Measurements from ENCODE around the gene TMC5.
"Not testable (repeated sequence)": the region's sequence is repeated elsewhere in the genome, so short reads cannot be mapped to it uniquely, and the experiment has no call there.

Gene TMC5

GRCh38 chr16:19406891-19407491 is 10.7 kb upstream of the TMC5 start:
- no peak for DNase-seq (ENCODE audit: low read depth in 2 of 3, low spot score in 1 of 3)

- no peak for DNase-seq (ENCODE audit: low read depth in 2 of 3, low spot score in 1 of 3)
These were observed 7.1 kb upstream of the TMC5 start for GRCh38 chr16:19410435-19411171.

- no peak for DNase-seq (ENCODE audit: low read depth in 2 of 3, low spot score in 1 of 3)
These were observed 6.4 kb upstream of the TMC5 start for GRCh38 chr16:19411298-19411697.

- not testable (repeated sequence) for DNase-seq (ENCODE audit: low read depth in 2 of 3, low spot score in 1 of 3)
These were observed 5.6 kb upstream of the TMC5 start for GRCh38 chr16:19412055-19412454.

GRCh38 chr16:19415461-19415860 is 2.2 kb upstream of the TMC5 start:
- no peak for DNase-seq (ENCODE audit: low read depth in 2 of 3, low spot score in 1 of 3)

GRCh38 chr16:19415918-19416317 is 1.8 kb upstream of the TMC5 start:
- DNase-seq (ENCODE audit: low read depth in 2 of 3, low spot score in 1 of 3) = no peak

GRCh38 chr16:19418200-19418599 is 517 bp downstream of the TMC5 start:
- no peak for DNase-seq (ENCODE audit: low read depth in 2 of 3, low spot score in 1 of 3)

GRCh38 chr16:19419698-19420075 is 2.0 kb downstream of the TMC5 start:
- DNase-seq (ENCODE audit: low read depth in 2 of 3, low spot score in 1 of 3) = no peak

- DNase-seq (ENCODE audit: low read depth in 2 of 3, low spot score in 1 of 3) = no peak
These were observed 6.8 kb downstream of the TMC5 start for GRCh38 chr16:19424478-19424877.

GRCh38 chr16:19430345-19430744 is 12.7 kb downstream of the TMC5 start:
- DNase-seq (ENCODE audit: low read depth in 2 of 3, low spot score in 1 of 3) = no peak

- no peak for DNase-seq (ENCODE audit: low read depth in 2 of 3, low spot score in 1 of 3)
These were observed 14.1 kb downstream of the TMC5 start for GRCh38 chr16:19431636-19432340.

- no peak for DNase-seq (ENCODE audit: low read depth in 2 of 3, low spot score in 1 of 3)
These were observed 14.7 kb downstream of the TMC5 start for GRCh38 chr16:19432429-19432828.

- no peak for DNase-seq (ENCODE audit: low read depth in 2 of 3, low spot score in 1 of 3)
These were observed 16.9 kb downstream of the TMC5 start for GRCh38 chr16:19434584-19434983.

- DNase-seq (ENCODE audit: low read depth in 2 of 3, low spot score in 1 of 3) = no peak
These were observed 18.9 kb downstream of the TMC5 start for GRCh38 chr16:19436540-19436939.

- DNase-seq (ENCODE audit: low read depth in 2 of 3, low spot score in 1 of 3) = no peak
These were observed 19.6 kb downstream of the TMC5 start for GRCh38 chr16:19437280-19437679.

GRCh38 chr16:19438739-19439138 is 21.1 kb downstream of the TMC5 start:
- DNase-seq (ENCODE audit: low read depth in 2 of 3, low spot score in 1 of 3) = no peak

GRCh38 chr16:19439483-19439882 is 21.8 kb downstream of the TMC5 start:
- DNase-seq (ENCODE audit: low read depth in 2 of 3, low spot score in 1 of 3) = no peak

- no peak for DNase-seq (ENCODE audit: low read depth in 2 of 3, low spot score in 1 of 3)
These were observed 26.0 kb downstream of the TMC5 start for GRCh38 chr16:19443659-19444058.

GRCh38 chr16:19446300-19446846 is 28.7 kb downstream of the TMC5 start:
- DNase-seq (ENCODE audit: low read depth in 2 of 3, low spot score in 1 of 3) = no peak

- DNase-seq (ENCODE audit: low read depth in 2 of 3, low spot score in 1 of 3) = no peak
These were observed 29.2 kb downstream of the TMC5 start for GRCh38 chr16:19446886-19447285.

- DNase-seq (ENCODE audit: low read depth in 2 of 3, low spot score in 1 of 3) = no peak
These were observed 32.5 kb downstream of the TMC5 start for GRCh38 chr16:19450186-19450585.

- DNase-seq (ENCODE audit: low read depth in 2 of 3, low spot score in 1 of 3) = no peak
These were observed 41.2 kb downstream of the TMC5 start for GRCh38 chr16:19458722-19459379.
